HTERT RPE-1 (cell line): Measurements from ENCODE around the gene STX2.
"Not testable (repeated sequence)": the region's sequence is repeated elsewhere in the genome, so short reads cannot be mapped to it uniquely, and the experiment has no call there.

ENCODE experiments used
- in situ Hi-C: fragments of 300-500 bp; cut with MboI; formaldehyde crosslinking; loops from 4 replicates; pipeline ENCODE4 v1.14.3; 2020; ENCODE audit warnings: low sequenced_read_pairs

STX2 gene

DNA sequence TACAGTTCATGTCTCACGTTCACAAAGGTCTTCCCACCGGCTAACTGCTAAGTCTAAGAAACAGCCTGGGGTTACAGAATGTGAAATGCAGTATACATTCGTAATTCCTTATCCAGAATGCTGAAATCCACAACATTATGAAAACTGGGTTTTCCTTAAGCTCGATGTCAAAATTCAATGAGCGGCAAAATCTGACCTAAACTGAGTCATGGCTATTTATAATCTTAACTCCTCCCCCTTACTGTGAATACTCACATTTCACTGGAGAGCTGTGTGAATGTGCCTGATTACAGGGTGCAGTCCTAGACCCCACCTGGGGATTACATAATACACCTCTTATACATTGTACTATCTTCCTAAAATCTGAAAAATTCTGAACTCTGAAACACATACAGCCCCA lies 35.3 kb downstream of the STX2 start:
- in situ Hi-C loops: no loop called here

DNA sequence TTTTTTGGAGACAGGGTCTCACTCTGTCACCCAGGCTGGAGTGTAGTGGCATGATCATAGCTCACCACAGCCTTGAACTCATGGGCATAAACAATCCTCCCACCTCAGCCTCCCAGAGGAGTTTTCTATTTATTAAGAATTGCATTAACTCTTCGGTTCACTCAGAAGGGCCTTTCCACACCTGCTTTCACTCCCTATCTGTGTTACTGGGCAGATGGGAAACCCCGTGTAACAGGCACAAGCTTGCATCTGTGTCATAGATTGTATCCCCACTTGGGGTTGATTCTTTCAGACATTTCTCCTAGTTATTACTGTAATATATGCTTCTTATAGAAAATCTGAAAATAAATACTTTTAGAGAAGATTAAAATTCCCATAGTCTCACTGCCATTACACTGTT lies 38.7 kb downstream of the STX2 start:
- in situ Hi-C loops: no loop called here

DNA sequence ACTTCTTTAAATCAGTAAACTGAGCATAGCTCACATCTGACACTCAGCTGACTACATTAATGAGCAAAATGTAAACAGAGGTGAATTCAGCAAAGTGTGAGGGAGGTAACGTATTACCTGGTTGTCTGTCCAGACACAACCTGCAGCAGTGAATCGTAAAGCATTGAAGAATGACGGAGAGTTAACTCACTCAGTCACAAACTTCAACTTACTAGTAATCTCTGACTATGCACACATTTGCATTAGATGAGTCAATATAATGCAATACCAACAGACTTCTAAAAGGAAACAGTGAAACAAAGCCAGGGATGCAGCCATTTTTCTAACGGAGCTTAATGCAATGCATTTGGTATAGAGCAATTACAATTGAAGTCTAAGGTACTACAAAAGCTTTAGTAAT lies 40.0 kb downstream of the STX2 start:
- in situ Hi-C loops: no loop called here

DNA sequence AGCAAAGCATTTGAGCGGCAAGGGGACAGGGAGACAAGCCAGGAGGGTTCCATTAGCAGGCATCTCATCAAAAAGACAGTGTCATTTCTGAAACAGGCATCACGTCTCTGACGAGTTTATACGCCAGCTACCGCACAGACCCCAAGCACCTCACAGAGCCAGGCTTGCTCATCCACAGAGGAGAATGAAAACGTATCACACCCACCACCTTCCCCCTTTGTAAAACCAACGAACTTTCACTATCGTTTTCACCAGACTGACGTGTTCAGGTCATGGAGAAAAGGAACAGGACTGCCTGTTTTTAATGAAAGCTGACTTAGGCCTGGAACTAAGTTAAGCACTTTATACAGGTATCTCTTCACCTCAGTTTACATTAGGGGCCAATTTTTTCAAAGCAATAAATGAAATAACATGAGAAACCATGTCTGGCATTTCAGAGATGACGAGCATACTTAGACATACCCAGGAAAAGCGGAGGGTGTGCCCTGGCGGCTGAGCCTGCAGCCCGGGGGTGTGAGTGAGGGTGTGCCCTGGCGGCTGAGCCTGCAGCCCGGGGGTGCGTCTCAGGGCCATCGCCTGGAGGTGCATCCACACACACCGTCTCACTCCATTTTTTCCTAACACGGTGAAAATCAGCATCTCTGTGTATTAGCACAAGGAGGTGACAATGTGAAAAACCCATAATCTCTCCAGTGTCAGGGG lies 41.9 kb downstream of the STX2 start:
- in situ Hi-C loops: no loop called here

DNA sequence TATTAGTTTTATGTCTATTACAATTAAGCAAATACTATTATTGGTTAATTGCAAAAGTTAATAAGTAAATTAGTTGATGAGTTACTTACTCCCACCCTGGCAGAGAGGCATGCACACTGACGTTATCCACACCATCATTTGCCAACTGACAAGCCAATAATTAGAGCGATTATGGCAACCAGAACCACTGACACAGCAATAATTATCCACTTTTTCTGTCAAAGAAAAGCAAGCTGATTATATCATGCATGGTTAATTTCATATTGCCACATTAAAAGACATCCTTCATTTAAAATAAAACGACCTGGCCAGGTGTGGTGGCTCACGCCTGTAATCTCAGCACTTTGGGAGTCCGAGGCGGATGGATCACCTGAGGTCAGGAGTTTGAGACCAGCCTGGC lies 43.1 kb downstream of the STX2 start:
- in situ Hi-C loops: no loop called here

DNA sequence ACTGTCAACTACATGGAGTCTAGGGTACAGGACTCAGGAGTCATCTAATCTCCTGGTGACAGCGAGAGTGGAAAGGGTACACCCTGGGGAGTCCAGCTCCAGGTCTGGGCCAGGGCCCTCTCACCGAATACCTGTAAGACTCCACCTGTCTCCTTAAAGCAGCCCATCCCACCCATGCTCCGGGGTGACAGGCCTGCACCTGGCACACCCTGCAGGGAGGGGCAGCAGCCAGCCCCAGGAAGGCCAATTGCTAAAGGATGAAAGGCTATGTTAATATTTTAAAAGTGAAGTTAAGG lies 45.5 kb downstream of the STX2 start:
- in situ Hi-C loops: no loop called here

DNA sequence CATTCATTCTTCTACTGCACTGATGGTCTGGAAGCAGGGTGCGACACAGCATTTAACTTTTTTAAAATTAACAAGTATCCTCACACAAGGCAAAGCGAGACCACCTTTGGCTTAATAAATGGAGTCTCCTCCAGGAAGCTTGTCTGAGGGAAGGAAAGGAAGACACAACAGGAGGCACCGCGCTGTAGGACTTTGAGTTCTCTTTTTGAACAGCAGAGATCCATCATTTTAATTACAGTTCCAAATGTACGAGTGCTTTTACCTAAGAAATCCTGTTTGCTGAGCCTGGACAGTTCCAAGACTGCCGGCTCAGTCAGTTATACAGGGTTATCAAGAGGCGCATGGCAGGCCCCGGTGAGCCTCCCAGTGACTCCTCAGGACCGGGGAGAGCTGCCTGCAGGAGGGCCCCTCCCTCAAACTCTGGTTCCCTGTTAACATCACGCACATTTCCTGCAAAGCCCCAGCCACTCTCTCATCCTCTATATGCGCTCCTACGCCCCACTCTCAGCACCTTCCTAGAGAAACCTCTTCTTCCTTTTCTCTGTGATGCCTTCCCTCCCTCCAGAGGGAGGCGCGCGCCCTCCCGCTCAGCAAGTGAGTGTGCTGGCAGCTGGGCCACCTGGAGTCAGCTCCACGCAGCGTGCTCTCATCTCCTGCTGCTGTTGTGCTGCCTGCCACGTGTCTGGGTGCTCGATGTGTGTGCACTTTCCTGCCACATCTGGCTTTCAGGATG lies 46.1 kb downstream of the STX2 start:
- in situ Hi-C loops: no loop called here

DNA sequence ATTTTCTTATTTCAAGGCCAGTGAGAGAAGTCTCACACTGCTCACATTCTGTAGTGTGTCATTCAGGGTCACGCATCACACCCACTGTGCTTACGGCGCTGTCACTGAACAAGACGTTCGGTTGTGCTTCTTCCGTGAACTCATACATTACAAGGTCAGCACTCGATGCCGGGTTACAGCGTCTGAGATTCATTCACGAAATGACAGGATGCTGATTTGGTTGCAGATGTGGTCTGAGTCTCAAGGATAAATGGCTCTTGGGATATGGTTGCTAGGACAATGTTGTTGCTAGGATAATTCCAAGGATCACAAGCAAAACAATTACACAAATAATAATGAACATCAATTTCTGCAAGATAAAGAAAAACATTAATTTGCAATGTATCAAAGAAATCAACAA lies 47.4 kb downstream of the STX2 start:
- in situ Hi-C loops: no loop called here

DNA sequence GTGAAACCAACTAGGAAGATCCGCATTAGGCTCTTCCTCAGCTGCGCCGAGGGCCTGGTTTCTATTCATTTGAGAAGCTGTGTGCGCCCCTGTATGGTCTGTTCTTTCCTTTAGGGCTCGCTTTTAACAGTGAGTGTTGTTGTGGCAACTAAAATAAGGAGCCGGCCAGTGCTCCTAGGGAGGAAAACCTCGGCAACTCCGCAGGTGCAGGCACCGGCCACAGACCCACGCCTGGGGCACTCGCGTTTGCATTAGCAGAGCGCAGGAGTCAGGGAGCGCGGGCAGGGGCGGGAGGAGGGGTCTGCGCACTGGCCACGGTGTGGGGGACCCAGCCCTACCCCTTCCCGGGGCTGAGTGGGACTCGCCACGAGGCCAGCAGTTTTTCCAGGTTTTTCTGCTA lies 50.5 kb downstream of the STX2 start:
- in situ Hi-C loops: no loop called here

DNA sequence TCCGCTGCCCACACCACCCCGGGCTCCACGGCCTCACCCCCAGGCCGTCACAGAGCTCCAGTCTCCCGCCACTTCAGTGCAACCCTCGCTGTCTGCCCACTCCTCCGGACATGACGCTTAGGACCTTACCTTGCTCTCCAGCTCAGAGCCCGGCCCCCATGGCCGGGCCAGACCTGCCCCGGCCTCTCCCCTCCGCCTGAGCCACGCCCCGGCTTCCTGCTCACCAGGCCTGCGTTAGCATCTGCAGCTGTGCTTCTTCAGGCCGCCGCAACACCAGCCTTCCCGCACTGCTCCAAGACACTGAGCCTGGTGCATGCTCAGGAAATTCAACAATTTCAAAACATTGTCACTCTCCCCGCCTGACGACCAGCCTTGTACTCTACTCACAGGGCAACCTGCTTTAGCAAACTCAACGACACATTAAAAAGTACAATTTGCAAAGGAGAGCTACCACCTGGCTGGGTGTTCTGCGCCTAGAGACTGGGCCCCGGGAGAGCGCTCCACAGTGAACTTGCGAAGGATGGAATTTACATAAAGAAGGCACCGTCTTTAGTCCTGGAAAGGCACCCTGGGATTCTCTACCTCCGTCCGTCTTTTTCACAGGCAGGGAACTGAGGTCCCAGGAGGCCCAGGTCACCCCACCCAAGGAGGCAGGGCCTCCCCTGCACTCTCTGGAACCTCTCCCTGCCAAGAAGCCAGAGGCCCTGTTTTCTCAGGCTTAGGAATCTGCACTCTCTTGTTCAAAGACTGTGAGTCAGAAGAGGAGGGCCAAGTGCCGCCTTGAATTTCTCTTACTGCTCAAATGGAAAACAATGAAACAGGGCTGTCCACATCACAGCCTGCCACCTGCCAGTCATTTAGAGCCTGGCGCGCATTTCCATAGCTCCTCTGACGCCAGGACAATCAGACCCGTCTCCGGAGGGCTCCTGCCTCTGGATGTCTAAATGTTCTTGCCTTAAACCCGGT lies 51.3 kb downstream of the STX2 start:
- in situ Hi-C loops: no loop called here

DNA sequence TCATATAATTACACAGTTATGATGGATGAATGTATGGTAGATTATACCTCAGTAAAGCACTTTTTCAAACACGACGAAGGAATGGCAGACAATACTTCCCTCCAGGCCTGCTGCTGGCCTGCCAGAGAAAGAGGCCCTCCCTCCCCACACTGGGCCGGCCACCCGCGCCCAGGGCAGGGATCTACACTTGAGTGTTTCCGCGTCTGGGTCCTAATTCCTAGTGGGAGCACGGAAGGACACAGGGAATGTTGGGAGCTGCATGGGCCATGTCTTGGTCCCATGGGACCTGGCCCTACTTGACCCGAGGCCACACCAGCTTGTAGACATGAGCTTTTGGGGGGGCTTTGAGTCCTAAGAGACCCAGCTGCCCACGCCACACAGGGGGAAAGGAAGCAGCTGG lies 52.0 kb downstream of the STX2 start:
- in situ Hi-C loops: no loop called here

DNA sequence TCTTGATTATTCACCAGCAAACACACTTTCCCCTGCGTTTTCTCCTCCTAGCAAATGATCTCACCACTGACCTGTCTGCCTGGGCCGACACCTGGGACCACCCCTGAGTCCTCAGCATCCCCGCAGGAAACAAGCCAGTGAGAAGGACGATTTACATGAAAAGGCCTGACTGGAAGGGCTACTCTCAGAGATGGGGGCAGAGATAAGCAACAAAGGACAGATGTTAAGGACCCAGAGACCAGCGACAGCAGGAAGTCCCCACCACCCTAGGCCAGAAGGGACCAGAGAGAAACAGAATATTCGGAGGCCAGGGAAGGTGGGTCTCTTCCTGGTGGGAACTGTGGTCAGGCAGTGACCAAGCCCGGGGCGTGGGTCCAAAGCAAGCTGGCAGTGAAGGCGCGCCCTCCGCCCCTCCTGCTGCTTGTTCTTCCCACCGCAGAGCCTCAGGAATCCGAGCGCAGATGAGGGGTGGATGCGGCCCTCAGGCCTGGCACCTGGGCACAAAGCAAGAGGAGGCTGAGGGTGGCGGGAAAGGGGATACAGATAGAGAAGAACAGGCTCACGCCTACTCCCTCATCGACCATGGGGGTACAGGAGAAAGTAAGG lies 55.8 kb downstream of the STX2 start:
- in situ Hi-C loops: no loop called here

DNA sequence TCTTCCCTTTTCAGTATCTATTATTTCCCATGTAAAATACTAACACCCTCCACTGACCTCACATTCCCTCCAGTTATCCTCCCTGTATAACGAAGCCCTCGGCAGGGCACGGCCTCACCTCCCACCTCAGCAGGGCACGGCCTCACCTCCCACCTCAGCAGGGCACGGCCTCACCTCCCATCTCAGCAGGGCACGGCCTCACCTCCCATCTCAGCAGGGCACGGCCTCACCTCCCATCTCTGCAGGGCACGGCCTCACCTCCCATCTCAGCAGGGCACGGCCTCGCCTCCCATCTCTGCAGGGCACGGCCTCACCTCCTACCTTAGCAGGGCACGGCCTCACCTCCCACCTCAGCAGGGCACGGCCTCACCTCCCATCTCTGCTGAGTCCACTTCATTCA lies 56.8 kb downstream of the STX2 start:
- in situ Hi-C loops: not testable (repeated sequence)

DNA sequence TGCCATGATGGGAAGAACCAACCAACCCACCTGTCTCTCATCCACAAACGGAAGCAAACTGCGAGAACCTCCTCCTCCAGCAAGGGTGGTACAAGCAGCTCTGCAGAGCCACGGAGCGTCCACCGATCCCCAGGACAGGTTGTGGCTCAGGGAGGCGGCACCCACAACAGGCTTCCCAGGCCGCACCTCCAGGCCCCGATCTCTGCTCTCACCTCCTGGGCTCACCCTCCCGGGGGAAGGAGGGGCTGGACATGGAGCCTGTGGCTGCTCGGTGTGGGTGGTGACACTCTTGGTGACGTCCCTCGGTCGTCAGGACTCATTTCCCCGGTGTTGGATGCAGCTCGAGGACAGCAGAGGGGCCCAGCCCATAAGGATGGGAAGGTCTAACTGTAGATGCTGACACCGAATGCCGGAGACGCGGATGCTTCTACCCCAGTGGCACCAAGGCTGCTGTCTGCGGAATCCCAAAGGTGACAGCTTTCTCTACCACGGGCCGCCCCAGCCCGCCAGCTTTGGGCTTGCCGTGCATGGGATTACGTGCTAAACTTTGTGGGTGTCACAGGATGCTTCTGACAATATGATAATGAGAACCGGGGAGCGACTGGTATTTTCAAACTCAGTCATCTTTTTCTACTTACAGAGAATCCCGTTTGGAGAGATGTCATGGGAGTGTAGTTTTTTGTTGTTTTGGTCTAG lies 58.0 kb downstream of the STX2 start:
- in situ Hi-C loops: no loop called here

DNA sequence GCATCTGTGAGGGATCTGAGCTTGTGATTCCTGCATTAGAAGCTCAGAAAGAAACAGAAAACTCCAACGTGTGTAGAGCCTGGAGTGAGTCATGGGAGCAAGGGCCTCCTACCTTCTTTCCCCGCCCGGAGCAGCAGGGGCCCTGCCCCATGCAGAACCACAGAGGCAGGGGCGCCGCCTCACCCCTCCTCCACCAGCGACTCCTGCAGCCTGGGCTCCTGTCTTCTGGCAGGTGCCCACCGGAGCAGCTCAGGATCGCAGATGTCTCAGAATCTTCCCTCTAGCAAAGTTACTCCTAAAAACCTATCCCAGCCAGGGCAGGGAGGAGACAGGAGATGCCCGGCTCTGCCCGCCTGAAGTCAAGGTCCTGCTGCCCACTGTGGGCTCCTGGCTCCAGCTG lies 58.7 kb downstream of the STX2 start:
- in situ Hi-C loops: no loop called here

DNA sequence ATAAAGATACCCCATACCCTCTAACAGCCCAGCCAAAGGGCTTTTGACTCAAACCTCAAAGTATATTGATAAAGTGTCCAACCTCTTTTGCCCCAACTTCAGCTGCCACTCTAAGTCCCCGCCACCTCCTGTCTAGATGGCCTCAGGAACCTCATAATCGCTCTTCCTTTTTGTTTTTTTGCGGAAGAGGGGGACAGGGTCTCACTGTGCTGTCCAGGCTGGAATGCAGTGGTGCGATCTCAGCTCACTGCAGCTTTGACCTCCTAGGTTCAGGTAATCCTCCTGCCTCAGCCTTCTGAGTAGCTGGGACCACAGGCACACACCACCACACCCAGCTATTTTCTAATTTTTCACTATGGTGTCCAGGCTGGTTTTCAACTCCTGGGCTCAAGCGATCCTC lies 60.3 kb downstream of the STX2 start:
- in situ Hi-C loops: no loop called here

DNA sequence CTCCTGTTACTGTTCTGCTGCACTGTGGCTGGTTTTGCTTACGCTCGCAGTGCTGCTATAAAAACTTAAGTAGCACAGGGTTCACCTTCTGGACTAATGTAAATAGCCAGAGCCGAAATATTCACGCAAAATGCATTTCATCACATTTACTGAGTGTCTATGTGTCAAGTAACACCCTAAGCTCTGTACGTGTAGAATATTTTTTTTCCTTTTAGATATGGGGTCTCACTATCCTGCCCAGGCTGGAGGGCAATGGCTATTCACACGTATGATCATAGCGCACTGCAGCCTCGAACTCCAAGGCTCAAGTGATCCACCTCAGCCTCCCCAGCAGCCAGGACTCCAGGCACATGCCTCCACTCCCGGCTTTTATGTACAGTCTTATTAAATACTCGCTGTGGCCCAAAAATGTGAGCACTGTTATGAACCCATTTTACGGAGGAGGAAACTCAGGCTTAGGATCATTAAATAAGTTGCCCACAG lies 62.2 kb downstream of the STX2 start:
- in situ Hi-C loops: no loop called here

DNA sequence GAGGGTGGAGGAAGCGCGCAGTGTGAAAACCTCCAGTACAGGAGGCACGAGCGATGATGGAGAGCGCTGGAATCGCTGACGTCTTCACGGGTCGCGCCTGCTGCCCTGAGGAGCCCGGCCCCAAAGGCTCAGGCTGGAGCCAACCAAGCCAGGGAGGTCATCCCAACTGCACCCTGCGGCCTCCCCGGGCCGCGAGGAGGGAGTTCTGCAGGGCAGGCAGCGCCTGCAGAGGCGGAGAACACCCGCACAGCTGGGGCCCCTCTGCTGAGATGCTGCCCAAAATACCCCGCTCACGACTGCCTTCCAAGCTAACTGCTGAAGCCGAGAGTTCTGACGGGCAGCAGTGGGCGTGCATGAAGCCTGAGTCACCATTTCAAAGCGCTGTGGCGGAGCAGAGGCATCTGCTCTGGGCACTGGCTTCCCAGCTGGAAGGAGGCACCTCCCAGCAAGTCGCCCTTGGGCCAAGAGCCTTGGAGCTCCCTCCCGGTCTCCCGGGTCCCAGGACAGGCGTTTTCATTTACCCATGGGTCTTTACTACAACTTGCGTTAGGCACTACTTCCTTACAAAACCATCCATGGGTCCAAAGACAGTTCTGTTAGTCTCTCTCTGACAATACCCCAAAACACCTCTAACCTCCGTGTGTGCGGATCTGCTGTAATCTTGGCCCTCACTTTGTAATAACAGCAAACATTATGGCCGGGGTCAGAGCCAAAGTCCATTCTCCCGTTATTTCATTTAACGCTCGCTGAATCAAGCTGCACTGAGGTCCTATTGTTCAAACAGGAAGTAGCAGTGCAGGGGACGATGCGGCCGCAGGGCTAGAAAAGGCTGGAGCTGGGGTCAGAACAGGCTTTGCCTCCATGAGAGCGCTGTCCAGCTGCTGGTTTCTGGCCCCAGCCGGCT lies 62.8 kb downstream of the STX2 start:
- in situ Hi-C loops: no loop called here

DNA sequence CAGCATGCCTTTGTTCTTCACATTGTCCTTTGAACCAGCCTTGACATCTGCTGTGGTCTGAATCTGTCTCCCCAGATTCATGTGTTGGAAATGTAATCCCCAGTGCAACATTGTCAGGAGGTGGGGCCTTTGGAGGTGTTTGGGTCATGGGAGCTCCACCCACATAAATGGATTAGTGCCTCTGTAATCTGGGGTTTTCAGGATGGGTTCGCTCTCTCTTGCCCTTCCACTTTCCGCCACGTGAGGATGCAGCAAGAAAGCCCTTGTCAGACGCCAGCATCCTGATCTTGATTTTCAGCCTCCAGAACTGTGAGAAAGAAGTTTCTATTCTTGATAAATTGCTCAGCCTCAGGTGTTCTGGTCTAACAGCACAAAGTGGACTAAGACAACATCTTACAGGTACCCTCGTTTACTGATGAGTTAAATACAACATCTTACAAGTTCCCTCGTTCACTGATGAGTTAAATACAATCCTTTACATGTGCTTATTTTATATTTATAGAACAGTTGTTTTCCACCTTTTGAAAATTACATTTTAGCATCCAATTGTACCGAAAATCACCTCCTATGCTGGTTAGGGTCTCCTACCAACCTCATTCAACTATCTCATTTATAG lies 68.5 kb downstream of the STX2 start:
- in situ Hi-C loops: no loop called here
